ENCODE measurements around the gene ARHGEF6.

ARHGEF6 gene

GRCh38 chrX:136745215-136746173 lies 35.2 kb downstream of the ARHGEF6 start:
- no peak for DNase-seq (ENCODE audit: low spot score)

DNA sequence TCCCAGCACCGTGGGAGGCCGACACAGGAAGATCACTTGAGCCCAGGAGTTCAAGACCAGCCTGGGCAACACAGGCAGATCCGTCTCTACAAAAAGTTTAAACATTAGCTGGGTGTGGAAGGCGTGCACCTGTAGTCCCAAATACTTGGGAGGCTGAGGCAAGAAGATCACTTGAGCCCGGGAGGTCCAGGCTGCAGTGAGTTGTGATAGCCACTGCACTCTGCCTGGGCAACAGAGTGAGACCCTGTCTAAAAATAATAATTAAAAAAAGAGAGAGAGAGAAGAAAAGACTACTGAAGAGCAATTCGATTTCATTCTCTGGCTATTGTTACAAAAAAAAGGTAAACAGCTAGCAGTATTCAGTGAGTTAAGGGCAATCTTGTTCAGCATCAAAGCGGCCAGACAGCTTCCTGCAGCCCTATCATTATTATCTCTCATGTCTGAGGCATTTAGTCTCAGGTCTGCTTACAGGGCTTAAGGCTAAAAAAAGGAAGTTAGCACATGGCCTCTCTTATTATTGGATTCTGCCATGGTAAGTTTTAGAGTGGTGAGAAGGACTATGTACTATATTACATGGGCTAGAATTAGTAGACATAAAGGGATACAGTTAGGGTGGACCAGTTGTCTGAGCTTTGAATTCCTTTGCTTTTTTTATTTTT lies 37.9 kb downstream of the ARHGEF6 start:
- DNase-seq (ENCODE audit: low spot score), result no peak

- DNase-seq (ENCODE audit: low spot score), result no peak
Observed at GRCh38 chrX:136738049-136738729, 42.5 kb downstream of the ARHGEF6 start.

DNA sequence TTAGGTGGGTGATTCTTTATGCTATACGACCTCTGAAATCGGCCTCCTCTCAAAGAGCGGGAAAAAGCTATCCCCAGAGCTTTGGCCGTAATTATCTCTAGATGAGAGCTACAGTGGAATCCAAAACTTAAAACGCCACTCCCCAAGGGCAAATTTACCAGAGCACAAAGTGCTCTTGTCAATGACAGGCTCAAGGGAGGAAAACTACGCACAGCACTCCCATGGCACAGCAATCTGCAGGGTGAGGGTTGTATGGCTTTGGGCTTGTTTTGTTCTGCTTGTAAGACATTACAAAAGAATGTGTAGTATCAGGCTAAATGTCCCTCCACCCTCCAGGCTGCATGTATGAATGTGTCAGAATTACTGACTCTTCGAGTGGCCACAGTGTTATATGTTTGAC lies 44.0 kb downstream of the ARHGEF6 start:
- no peak for DNase-seq (ENCODE audit: low spot score)

DNA sequence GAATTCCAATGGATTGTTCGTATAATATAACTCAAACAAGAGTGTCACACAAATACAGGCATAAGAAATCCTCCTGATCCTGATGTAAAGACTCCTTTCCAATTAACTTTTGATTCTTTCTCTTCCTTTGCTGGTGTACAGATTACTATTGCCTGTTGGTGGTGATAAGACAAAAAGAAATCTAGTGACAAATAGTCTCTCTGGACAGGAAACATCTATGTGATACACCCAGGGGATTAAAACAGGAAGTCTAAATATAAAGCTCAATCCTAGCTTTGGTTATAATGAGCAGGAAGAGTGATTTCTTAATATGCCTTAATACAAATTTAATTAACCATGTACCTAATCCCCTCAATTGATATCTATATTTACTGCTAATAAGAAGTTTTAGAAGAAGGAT lies 45.1 kb downstream of the ARHGEF6 start:
- no peak for DNase-seq (ENCODE audit: low spot score)

DNA sequence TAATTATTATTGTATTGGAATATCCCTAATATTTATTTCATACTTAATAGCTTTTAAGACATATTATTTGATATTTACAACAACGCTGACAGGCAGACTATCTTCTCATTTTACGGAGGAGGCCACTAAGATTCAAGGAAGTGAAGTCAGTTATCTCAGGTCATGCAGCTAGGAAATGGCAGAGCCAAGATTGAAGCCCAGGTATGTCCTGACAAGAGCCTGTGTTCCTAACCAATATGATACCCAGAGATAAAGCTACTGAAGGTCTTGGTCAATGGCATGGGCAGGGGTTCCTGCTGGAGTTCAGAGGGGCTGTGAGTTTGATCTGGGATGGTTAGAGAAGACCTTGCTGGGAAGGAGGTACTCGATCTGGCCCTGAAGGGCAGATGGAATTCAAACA lies 47.1 kb downstream of the ARHGEF6 start:
- no peak for DNase-seq (ENCODE audit: low spot score)

GRCh38 chrX:136731798-136732197 lies 48.9 kb downstream of the ARHGEF6 start:
- no peak for DNase-seq (ENCODE audit: low spot score)

GRCh38 chrX:136731207-136731782 lies 49.4 kb downstream of the ARHGEF6 start:
- no peak for DNase-seq (ENCODE audit: low spot score)

DNA sequence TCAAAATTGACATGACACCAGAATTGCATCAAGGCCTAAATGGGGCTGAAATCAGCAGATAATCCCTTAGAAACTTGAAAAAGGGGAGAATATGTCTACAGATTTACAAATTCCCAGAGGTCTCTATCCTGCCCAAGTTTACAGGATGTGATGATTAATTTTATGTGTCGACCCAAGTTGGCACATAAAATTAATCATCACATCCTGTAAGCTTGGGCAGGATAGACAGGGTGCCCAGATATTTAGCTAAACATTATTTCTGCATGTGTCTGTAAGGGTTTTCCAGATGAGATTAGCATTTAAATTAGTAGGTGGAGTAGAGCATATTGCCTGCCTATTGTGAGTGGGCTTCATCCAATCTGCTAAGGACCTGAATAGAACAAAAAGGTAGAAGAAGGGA lies 52.3 kb downstream of the ARHGEF6 start:
- DNase-seq (ENCODE audit: low spot score), result no peak

GRCh38 chrX:136725441-136726104 lies 55.2 kb downstream of the ARHGEF6 start:
- no peak for DNase-seq (ENCODE audit: low spot score)

GRCh38 chrX:136718091-136718490 lies 62.6 kb downstream of the ARHGEF6 start:
- DNase-seq (ENCODE audit: low spot score), result no peak

GRCh38 chrX:136714626-136715599 lies 65.8 kb downstream of the ARHGEF6 start:
- no peak for DNase-seq (ENCODE audit: low spot score)

DNA sequence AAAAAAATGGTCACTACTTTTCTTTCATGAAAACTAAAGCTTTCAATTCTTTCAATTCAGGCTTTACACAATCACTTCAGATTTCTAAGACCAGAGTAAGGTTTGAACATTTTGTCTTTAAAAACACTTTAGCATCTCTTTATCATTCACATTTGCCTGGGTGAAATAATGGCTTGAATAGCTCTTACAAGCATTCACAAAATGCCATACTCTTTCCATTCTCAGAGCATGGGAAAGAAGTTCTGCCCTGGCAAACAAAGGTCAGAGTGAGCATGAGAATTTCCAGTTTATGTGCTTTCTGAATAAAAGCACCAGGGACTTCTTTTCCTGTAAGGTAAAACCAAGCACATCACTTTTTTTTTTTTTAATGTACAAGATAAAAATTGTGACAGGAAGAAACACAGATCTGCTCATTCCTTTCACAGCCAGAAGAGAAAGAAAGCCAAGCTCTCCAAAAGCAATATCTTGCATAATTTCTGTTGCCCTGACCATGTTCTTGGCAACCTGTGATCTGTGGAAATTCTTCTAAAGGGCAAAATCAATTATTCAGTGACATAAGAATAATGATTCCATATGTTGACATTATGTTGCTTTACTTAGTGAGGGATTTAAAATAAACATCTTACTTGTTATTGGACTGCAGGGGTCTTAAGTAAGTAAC lies 68.0 kb downstream of the ARHGEF6 start:
- DNase-seq (ENCODE audit: low spot score), result no peak

DNA sequence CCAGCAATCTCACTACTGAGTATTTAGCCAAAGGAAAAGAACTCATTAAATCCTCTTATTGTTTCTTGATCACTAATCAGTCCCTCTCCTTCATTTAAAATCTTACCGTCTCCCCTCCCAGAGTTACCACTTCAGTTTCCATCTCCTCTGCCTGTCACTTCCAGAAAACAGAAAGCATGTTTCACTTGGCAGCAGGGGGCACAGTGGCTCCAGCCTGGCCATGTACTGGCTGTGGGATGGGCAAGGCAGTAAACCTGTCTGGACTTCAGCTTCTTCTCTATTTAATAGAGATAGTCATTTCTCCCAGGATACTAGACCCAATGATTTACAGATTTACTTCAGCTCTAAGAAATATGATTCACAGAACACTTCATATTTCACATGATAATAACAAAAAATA lies 69.6 kb downstream of the ARHGEF6 start:
- DNase-seq (ENCODE audit: low spot score), result no peak

DNA sequence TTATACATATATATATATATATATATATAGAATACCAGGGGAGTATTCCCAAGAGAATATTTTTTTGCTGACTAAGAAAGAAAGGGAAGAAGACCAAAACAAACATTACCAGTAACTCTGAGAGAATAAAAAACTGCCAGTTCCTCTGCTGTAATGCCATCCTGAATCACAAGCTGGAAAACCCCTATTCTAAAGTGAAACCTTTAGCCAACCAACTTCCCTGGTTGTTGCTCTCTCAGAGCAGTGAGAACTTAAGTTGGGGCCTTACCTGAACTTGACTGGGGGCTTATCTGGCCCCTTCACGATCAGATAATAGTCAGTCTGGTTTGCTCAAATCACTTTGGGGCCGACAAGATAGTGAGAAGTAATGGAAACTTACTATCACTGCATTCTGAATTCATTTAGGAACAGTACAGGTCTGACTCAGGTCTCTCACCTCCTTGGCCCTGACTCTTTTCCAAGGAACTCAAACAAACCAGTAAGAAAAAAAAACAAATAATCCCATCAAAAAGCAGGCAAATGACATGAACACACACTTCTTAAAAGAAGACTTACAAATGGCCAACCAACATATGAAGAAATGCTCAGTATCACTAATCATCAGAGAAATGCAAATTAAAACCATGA lies 70.3 kb downstream of the ARHGEF6 start:
- no peak for DNase-seq (ENCODE audit: low spot score)

GRCh38 chrX:136708348-136708747 lies 72.4 kb downstream of the ARHGEF6 start:
- DNase-seq (ENCODE audit: low spot score), result no peak

DNA sequence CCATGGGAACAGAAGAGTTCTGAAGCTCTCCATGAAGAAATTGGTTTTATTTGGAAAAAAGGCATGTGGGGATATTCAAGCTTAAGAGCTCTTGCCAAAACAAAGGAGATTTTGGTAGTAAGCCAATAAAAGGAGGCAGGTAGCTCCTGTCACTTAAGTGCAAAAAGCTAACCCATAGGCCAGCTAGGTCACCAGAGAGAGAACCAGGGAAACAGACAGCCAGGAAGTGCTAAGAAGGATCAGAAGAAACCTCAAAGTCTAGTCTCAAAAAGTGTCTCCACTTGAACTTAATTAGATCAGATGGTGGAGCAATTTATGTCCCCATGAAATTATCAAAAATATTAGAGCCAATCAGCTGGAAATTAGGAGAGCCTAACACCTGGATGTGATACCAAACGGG lies 83.6 kb downstream of the ARHGEF6 start:
- no peak for DNase-seq (ENCODE audit: low spot score)

GRCh38 chrX:136694431-136695087 lies 86.2 kb downstream of the ARHGEF6 start:
- peak; percentile 32 for DNase-seq (ENCODE audit: low spot score)

GRCh38 chrX:136692271-136692670 lies 88.5 kb downstream of the ARHGEF6 start:
- DNase-seq (ENCODE audit: low spot score), result no peak
